Measurements from ENCODE around the gene ITGA5.

DNA sequence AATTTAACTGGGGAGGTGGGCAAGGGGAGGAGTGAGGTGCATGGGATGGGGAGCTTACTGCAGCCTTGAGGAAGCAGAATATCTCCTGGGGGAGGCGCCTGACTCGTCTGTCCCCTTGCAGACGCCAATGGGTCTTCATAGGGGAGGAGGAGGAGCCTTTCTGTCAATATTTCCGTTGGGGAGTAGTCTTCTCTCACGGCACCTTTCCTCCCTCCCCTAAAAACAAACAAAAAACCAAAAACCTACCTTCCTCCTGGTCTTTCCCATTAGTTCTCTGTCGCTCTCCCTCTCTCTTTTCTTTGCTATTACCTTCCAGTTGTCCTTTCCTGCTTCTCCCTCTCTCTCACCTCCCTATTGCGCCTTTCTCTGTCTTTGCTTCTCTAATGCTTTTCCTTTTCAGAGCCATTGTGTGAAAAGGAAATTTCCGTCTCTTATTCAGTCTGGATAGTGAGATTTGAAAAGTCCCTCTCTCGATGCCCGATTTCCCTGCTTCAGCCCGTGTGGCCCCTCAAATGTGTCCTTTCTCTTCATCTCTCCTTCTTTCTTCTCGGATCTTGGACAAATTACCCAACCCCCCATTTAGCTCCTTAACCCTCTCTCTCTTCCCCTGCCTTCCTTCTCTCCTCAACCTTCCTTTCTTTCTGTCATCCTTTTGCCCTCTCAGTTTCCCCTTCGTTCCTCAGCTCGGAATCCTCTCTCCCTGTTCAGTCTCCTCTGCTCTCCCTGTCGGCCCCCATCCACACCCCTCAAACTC lies 60.7 kb downstream of the ITGA5 start:
- no peak for TF ChIP-seq KDM6A (CRISPR knock-in tag; IDR thresholded peaks at IDR 0.05; ENCODE audit: low read depth)
- TF ChIP-seq POLR2A (IDR thresholded peaks at IDR 0.05; ENCODE audit: insufficient read depth in 1 of 2, low read depth in 2 of 2, low read length in 2 of 2): no peak
- TF ChIP-seq, protein P1, sequence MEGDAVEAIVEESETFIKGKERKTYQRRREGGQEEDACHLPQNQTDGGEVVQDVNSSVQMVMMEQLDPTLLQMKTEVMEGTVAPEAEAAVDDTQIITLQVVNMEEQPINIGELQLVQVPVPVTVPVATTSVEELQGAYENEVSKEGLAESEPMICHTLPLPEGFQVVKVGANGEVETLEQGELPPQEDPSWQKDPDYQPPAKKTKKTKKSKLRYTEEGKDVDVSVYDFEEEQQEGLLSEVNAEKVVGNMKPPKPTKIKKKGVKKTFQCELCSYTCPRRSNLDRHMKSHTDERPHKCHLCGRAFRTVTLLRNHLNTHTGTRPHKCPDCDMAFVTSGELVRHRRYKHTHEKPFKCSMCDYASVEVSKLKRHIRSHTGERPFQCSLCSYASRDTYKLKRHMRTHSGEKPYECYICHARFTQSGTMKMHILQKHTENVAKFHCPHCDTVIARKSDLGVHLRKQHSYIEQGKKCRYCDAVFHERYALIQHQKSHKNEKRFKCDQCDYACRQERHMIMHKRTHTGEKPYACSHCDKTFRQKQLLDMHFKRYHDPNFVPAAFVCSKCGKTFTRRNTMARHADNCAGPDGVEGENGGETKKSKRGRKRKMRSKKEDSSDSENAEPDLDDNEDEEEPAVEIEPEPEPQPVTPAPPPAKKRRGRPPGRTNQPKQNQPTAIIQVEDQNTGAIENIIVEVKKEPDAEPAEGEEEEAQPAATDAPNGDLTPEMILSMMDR (CRISPR knock-in tag; IDR thresholded peaks at IDR 0.05): no peak
- TF ChIP-seq YY1 (IDR thresholded peaks at IDR 0.05; ENCODE audit: insufficient read depth, insufficient replicate concordance, low read depth, low read length): no peak
- TF ChIP-seq POLR2AphosphoS5 (IDR thresholded peaks at IDR 0.05; ENCODE audit: low read depth, low read length): no peak
- TF ChIP-seq RFX5 (IDR thresholded peaks at IDR 0.05; ENCODE audit: low read depth, low read length): no peak
- TF ChIP-seq, protein P2, sequence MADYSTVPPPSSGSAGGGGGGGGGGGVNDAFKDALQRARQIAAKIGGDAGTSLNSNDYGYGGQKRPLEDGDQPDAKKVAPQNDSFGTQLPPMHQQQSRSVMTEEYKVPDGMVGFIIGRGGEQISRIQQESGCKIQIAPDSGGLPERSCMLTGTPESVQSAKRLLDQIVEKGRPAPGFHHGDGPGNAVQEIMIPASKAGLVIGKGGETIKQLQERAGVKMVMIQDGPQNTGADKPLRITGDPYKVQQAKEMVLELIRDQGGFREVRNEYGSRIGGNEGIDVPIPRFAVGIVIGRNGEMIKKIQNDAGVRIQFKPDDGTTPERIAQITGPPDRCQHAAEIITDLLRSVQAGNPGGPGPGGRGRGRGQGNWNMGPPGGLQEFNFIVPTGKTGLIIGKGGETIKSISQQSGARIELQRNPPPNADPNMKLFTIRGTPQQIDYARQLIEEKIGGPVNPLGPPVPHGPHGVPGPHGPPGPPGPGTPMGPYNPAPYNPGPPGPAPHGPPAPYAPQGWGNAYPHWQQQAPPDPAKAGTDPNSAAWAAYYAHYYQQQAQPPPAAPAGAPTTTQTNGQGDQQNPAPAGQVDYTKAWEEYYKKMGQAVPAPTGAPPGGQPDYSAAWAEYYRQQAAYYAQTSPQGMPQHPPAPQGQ (CRISPR knock-in tag; IDR thresholded peaks at IDR 0.05; ENCODE audit: borderline replicate concordance): no peak
